ENCODE measurements around the gene URI1. TPM values are rescaled to one million over a fixed set of nuclear protein-coding genes. Genes with fewer than 3 reads are reported as not detected.

The URI1 gene
- total RNA-seq, 2 donors from 2014 or later, result 49.6 to 59.7 TPM

DNA sequence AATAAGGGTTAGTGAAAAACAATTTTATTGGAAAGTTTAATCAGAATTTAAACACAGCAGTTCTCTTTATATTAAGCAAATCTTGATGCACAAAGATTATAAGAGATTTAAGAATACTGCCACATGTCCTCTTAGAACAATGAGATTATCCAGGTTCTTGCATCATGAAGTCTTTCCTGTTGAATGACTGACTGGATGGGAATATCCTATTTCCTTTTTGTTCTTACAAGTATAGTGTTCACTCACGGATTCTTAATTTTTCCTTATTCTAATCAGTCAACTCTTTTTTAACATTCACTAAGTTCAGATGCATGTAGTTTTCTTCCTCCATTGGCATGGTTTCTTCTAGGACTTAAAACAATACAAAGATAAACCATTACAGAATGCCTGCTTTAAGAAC, 10.1 kb downstream of the URI1 start:
- H3K27me3 Mint-ChIP-seq (ENCODE audit: insufficient read depth), result no peaks in the 10 kb centered on the region

DNA sequence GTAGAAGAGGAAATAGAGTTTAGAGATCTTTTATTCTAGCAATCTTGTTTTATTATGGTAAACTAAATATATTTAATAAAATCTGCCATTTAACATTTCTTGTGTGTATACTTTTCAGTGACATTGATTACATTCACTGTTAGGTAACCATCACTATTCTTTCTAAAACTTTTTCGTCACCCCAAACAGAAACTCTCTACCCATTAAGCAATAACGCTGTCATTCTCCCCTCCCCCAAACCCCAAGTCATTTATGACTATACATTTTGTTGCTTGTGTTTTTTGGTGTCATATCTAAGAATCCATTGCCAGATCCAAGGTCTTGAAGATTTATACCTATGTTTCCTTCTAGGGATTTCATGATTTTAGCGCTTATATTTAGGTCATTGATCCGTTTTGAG, 10.6 kb downstream of the URI1 start:
- Histone ChIP-seq H3K27ac (ENCODE audit: low read depth, low read length) (no peak overlapping the region), H3K27me3 (ENCODE audit: control insufficient read depth, insufficient read depth, low read length, poor library complexity, severe bottlenecking) (no peaks in the 10 kb centered on the region), H3K36me3 (ENCODE audit: control insufficient read depth, insufficient read depth, low read length) (peaks cover 17% of the 10 kb centered on the region), H3K9ac (ENCODE audit: extremely low read depth, low read length, poor library complexity, severe bottlenecking) (no peak overlapping the region), H3K4me3 (ENCODE audit: low read length) (no peak overlapping the region), H3K9me3 (ENCODE audit: control insufficient read depth, low read length) (peaks cover 3% of the 10 kb centered on the region), H3K4me1 (ENCODE audit: control insufficient read depth, insufficient read depth, low read length) (no peaks in the 10 kb centered on the region)
- H3K27ac Mint-ChIP-seq, result no peak overlapping the region
- H3K9me3 Mint-ChIP-seq, result peaks cover 29% of the 10 kb centered on the region
- WGBS, 2 experiments (ENCODE audit: insufficient coverage in 1 of 2, insufficient read length in 1 of 2), result 76 to 100% methylated on average over 2 to 4 of the region's 4 CpGs
- TF ChIP-seq, protein P1, sequence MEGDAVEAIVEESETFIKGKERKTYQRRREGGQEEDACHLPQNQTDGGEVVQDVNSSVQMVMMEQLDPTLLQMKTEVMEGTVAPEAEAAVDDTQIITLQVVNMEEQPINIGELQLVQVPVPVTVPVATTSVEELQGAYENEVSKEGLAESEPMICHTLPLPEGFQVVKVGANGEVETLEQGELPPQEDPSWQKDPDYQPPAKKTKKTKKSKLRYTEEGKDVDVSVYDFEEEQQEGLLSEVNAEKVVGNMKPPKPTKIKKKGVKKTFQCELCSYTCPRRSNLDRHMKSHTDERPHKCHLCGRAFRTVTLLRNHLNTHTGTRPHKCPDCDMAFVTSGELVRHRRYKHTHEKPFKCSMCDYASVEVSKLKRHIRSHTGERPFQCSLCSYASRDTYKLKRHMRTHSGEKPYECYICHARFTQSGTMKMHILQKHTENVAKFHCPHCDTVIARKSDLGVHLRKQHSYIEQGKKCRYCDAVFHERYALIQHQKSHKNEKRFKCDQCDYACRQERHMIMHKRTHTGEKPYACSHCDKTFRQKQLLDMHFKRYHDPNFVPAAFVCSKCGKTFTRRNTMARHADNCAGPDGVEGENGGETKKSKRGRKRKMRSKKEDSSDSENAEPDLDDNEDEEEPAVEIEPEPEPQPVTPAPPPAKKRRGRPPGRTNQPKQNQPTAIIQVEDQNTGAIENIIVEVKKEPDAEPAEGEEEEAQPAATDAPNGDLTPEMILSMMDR (conservative IDR thresholded peaks at IDR 0.05), result no peak
- no peaks in the 10 kb centered on the region for H3K4me1 Mint-ChIP-seq
- H3K4me3 Mint-ChIP-seq, result no peak overlapping the region
- H3K36me3 Mint-ChIP-seq (ENCODE audit: low read depth), result peaks cover 23% of the 10 kb centered on the region
- DNase-seq, result no peak
- no peaks in the 10 kb centered on the region for H3K27me3 Mint-ChIP-seq (ENCODE audit: insufficient read depth)

More for the DNA sequence above, 10.1 kb downstream of the URI1 start:
- Mint-ChIP-seq H3K9me3 (peaks cover 29% of the 10 kb centered on the region), H3K27ac (no peak overlapping the region), H3K4me3 (no peak overlapping the region), H3K4me1 (no peaks in the 10 kb centered on the region), H3K36me3 (ENCODE audit: low read depth) (peaks cover 25% of the 10 kb centered on the region)
- H3K27ac ChIP-seq (ENCODE audit: low read depth, low read length), result no peak overlapping the region
- peaks cover 17% of the 10 kb centered on the region for H3K36me3 ChIP-seq (ENCODE audit: control insufficient read depth, insufficient read depth, low read length)
- no peak overlapping the region for H3K9ac ChIP-seq (ENCODE audit: extremely low read depth, low read length, poor library complexity, severe bottlenecking)
- H3K27me3 ChIP-seq (ENCODE audit: control insufficient read depth, insufficient read depth, low read length, poor library complexity, severe bottlenecking), result no peaks in the 10 kb centered on the region
- WGBS, 2 experiments (ENCODE audit: insufficient coverage in 1 of 2, insufficient read length in 1 of 2), result 88 to 100% methylated on average over 1 of the region's 1 CpG
- no peaks in the 10 kb centered on the region for H3K4me1 ChIP-seq (ENCODE audit: control insufficient read depth, insufficient read depth, low read length)
- DNase-seq, result no peak
- TF ChIP-seq, protein P1 (conservative IDR thresholded peaks at IDR 0.05), result no peak
- no peak overlapping the region for H3K4me3 ChIP-seq (ENCODE audit: low read length)
- H3K9me3 ChIP-seq (ENCODE audit: control insufficient read depth, low read length), result peaks cover 3% of the 10 kb centered on the region

DNA sequence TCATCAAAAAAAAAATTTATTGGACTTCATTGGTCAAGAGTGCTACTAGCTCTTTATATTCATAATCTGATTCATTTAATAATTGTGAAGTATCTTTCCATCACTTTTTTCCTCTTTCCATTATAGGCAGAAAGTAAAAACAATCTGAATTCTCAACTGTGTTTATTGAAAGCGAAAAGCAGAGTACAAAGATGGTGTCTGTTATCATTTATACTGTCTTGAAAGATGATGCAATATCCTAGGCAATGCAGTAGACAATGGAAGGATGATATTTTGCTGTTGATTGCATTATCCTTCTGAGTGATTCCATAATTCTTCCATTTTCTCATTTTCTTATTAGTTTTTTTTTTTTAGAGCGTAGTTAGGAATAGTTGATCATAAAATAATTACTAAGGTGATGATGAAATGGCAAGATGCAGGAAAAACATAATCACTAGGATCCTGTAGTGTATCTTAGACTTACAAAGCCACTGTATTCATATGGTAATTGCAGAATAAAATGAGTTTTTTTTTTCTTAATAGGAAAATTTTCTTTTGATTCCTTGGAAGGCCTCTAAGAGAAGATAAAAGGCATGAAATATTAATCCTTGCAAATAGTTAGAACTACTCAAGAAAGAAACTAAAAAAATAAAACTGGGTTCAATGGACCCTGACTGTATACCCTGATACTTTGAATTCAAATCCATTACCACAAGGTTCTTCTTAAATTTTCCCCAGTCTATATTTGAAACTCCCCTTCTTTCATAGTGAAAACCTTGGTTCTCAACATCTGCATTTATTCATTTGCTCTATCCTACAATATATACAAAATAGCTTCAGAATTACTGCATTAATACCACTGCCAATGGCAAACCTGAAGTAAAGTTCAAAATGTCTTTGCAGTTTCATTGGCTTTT, 11.6 kb downstream of the URI1 start:
- Histone ChIP-seq H3K9me3 (ENCODE audit: control insufficient read depth, low read length) (peaks cover 3% of the 10 kb centered on the region), H3K36me3 (ENCODE audit: control insufficient read depth, insufficient read depth, low read length) (peaks cover 17% of the 10 kb centered on the region), H3K4me3 (ENCODE audit: low read length) (no peak overlapping the region), H3K9ac (ENCODE audit: extremely low read depth, low read length, poor library complexity, severe bottlenecking) (no peak overlapping the region), H3K27me3 (ENCODE audit: control insufficient read depth, insufficient read depth, low read length, poor library complexity, severe bottlenecking) (no peaks in the 10 kb centered on the region), H3K27ac (ENCODE audit: low read depth, low read length) (no peak overlapping the region), H3K4me1 (ENCODE audit: control insufficient read depth, insufficient read depth, low read length) (no peaks in the 10 kb centered on the region)
- peaks cover 15% of the 10 kb centered on the region for H3K36me3 Mint-ChIP-seq (ENCODE audit: low read depth)
- TF ChIP-seq, protein P1 (conservative IDR thresholded peaks at IDR 0.05), result no peak
- peaks cover 20% of the 10 kb centered on the region for H3K9me3 Mint-ChIP-seq
- no peaks in the 10 kb centered on the region for H3K27me3 Mint-ChIP-seq (ENCODE audit: insufficient read depth)
- no peak for DNase-seq
- H3K4me1 Mint-ChIP-seq, result no peaks in the 10 kb centered on the region
- H3K27ac Mint-ChIP-seq, result no peak overlapping the region
- no peak overlapping the region for H3K4me3 Mint-ChIP-seq
- 100% methylated on average over 1 of the region's 2 CpGs for WGBS, 2 experiments (ENCODE audit: insufficient coverage in 1 of 2, insufficient read length in 1 of 2)

Data from endodermal cell (in vitro differentiated cells).